Heart left ventricle (tissue), 16 donors: ENCODE measurements around the gene GADD45B. TPM values are rescaled to one million over a fixed set of nuclear protein-coding genes. Genes with fewer than 3 reads are reported as not detected.

Experiments
- ATAC-seq, 4 donors: fragments of 200-7000 bp; cut with Tn5 transposase; one replicate each; pipeline ENCODE4 v1.9.1; 2020 to 2022; ENCODE audit warnings: moderate library complexity in 4 of 4, mild to moderate bottlenecking in 3 of 4, moderate number of reproducible peaks in 1 of 4
- DNase-seq, 5 donors: peaks; one replicate each; pipeline ENCODE4 v3.0.0-alpha.2; 2020
- H3K27ac ChIP-seq, 12 donors: fragments of 200-600 bp; sonication (generic) in 4 of 12; one replicate each; pipeline versions ENCODE4 v1.5.0 to v1.8.0; 2016 to 2022; ENCODE audit warnings: mild to moderate bottlenecking in 2 of 12
- H3K27me3 ChIP-seq, 9 donors: fragments of 200-600 bp; sonication (generic) in 2 of 9; one replicate each; pipeline versions ENCODE4 v1.5.1 to v1.8.0; 2016 to 2022; ENCODE audit warnings: mild to moderate bottlenecking in 3 of 9
- H3K36me3 ChIP-seq, 9 donors: fragments of 200-600 bp; sonication (generic) in 2 of 9; one replicate each; pipeline versions ENCODE4 v1.5.0 to v1.8.0; 2018 to 2022; ENCODE audit warnings: mild to moderate bottlenecking in 2 of 9
- H3K4me1 ChIP-seq, 12 donors: fragments of 200-600 bp; sonication (generic) in 4 of 12; one replicate each; pipeline versions ENCODE4 v1.5.0 to v1.8.0; 2016 to 2022; ENCODE audit warnings: mild to moderate bottlenecking in 3 of 12
- H3K4me3 ChIP-seq, 12 donors: fragments of 200-600 bp; sonication (generic) in 4 of 12; one replicate each; pipeline versions ENCODE4 v1.5.0 to v1.8.0; 2017 to 2022; ENCODE audit warnings: mild to moderate bottlenecking in 9 of 12, moderate library complexity in 4 of 12
- H3K9me3 ChIP-seq, 12 donors: fragments of 200-600 bp; sonication (generic) in 4 of 12; one replicate each; pipeline versions ENCODE4 v1.5.0 to v1.8.0; 2016 to 2022; ENCODE audit warnings: mild to moderate bottlenecking in 1 of 12
- CTCF ChIP-seq, 12 donors: fragments of 200-600 bp; sonication (generic) in 4 of 12; IDR thresholded peaks; one replicate each; pipeline versions ENCODE4 v1.5.0 to v1.8.0; 2018 to 2022; ENCODE audit warnings: antibody characterized with exemption in 12 of 12, mild to moderate bottlenecking in 5 of 12
- POLR2A ChIP-seq, 2 donors: fragments of 450-650 bp; IDR thresholded peaks; one replicate each; pipeline ENCODE4 v1.6.1; 2017; ENCODE audit warnings: antibody characterized with exemption in 2 of 2, mild to moderate bottlenecking in 2 of 2, moderate library complexity in 2 of 2
- WGBS, 4 donors: extraction: QIAGEN DNeasy Blood & Tissue Kit in 2 of 4; methylation state at CpG; one replicate each; pipeline versions ENCODE4 v1.1.5 to v1.1.7; 2013 to 2018; 5-methylcytosine and 5-hydroxymethylcytosine counted together
- intact Hi-C, 10 donors: fragments of 100-400 bp; cut with DNase I; formaldehyde crosslinking; loops; one replicate each; pipeline versions ENCODE4 v1.11.1 to v1.14.2; 2022
- polyA plus RNA-seq, 2 donors: library from polyadenylated mRNA; stranded (reverse); fragments of 200-250 nt; gene quantifications; one replicate each; pipeline ENCODE4 v1.2.3, GENCODE V29; 2013
- total RNA-seq, 9 donors: library from RNA; depleted of rRNA in 2 of 9; stranded (reverse); fragments of >200 nt in 2 of 9; fragmentation: NEBNext Ultra II Directional in 3 of 9; extraction: Animal tissue kit (Norgen Biotek cat#: 25700) in 3 of 9; gene quantifications; one replicate each; pipeline versions ENCODE4 v1.1.0 to v1.2.4, GENCODE V29; 2016 to 2023
- donor health status: ischemic (EF 13 %, LVEDD 7.1; RV severe dilation, severe dysfunction).
- donor health status: healthy with polysubstance abuse.
- donor health status: DM: no; HTN: yes; CAD: no.
- donor health status: DM: no; HTN: no; CAD: no.
- donor health status: ischemic (EF 25% LVEDD 6.9; RV normal size, moderate dysfunction).
- donor health status: ischemic (EF 25% LVEDD 5.7; RV mildly dilated, moderate dysfunction).
- donor health status: healthy.
- donor health status: DM: yes; HTN: yes; CAD: no.
- donor health status: ischemic (EF 35%, LVEDD 5.7; RV mildly dilated, moderate dysfunction).
- donor health status: nonischemic (EF 11% LVEDD 7.7; RV severe dilation, severe dysfunction).
- donor health status: DM: yes; HTN: yes; CAD: no.
- donor health status: PGD.
- donor health status: ischemic (EF 29% LVEDD 5.4; RV normal size, mild dysfunction).
- donor health status: nonischemic (EF 23%, LVEDD 6.1; RV moderate dilation, normal function).

GADD45B gene
- total and polyA plus RNA-seq, 11 donors = 20.3 to 155 (median 47.3) TPM

DNA sequence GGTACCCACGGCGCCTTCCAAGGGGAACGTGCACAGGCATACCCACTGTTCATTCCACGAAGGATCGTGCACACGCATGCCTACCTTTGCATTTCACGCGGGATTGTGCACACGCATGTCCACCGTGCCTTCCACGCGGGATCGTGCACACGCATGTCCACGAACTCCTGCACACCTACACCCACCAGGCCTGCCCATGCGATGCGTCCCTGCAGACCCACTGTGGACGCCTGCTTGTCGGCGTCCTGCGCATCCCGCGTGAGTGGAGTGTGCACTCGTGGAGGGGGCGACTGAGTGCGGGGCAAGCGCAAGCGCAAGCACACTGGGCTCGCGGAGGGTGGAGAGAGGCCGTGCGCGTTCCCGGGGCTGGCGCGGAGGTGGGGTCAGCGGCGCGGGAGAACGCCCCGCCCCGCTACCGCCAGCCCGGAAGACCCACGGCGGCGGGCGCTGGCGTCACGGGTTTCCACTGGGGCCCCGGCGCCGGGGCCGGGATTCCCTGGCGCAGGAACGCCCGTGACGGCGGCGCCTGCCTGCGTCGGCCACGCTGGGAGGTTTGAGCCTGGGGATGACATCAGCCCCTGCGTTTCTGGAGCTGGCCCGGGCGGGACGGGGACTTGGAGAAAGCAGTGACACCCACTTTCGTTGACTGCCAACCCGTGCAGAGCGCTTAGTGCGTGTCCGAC is 18.7 kb downstream of the GADD45B start:
- Histone ChIP-seq H3K4me1 (peaks cover 2 to 47% (median 23%) of the 10 kb centered on the region in 12 donors), H3K4me3 (peak overlapping the region; percentile 39 to 76 (median 66)), H3K9me3 (no peaks in the 10 kb centered on the region), H3K27ac (peak overlapping the region; percentile 75 to 98 (median 92)), H3K27me3 (peaks cover 0 to 27% (median 0%) of the 10 kb centered on the region in 9 donors), H3K36me3 (no peaks in the 10 kb centered on the region)
- WGBS, 4 donors = 0 to 20% (median 7%) methylated on average over 3 to 72 of the region's 72 CpGs
- TF ChIP-seq POLR2A (IDR thresholded peaks at IDR 0.05) = peak in 1 of 2 donors; percentile 24
- no peak for TF ChIP-seq CTCF (IDR thresholded peaks at IDR 0.05)
- DNase-seq (peak; percentile 87 to 94 (median 89)), ATAC-seq (peak; percentile 52 to 81 (median 78))
- intact Hi-C loops = loop anchor here in 9 of 10 donors (1.0 to 5.0 kb wide), 8 partner anchors 16 to 109 kb away; partner anchors contain the start of gene GADD45B (in 3 of the 9)

DNA sequence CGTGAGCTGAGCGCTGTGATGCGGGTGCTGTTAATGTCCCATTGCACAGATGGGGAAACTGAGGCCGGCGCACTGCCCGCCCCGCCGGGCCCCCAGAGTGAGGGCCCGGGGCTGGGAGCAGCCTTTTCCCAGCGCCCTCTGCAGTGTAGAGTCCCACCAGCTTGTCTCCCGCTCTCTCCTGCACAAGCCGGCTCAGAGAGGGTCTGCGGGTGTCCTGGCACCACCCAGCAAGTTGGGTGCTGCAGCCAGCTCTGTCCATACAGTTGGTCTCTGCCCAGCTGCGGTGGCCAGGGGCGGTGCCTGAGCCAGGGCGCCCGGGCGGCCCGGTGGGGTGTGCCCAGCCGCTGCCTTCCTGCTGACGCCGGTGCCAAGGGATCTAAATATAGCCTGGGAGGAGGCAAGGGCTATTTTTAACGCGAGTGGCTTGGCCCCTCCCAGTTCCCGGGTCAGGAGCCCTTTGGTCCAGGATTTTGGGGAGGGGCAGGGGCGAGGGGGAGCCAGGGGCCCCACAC is 19.3 kb downstream of the GADD45B start:
- 0 to 1% (median 0%) methylated on average over 9 to 26 of the region's 26 CpGs for WGBS, 4 donors
- Histone ChIP-seq H3K36me3 (no peaks in the 10 kb centered on the region), H3K9me3 (no peaks in the 10 kb centered on the region), H3K4me1 (peaks cover 2 to 41% (median 19%) of the 10 kb centered on the region in 12 donors), H3K27ac (peak overlapping the region; percentile 75 to 98 (median 92)), H3K4me3 (peak overlapping the region; percentile 39 to 76 (median 66)), H3K27me3 (peaks cover 0 to 21% (median 0%) of the 10 kb centered on the region in 9 donors)
- DNase-seq = peak; percentile 88 to 94 (median 88)
- TF ChIP-seq CTCF (IDR thresholded peaks at IDR 0.05) = no peak
- no peak for TF ChIP-seq POLR2A (IDR thresholded peaks at IDR 0.05)
- intact Hi-C loops = loop anchor here in 7 of 10 donors (1.0 to 5.0 kb wide), 8 partner anchors 16 to 108 kb away; partner anchors contain the start of gene GADD45B (in 3 of the 7)
- peak; percentile 89 to 95 (median 91) for ATAC-seq

DNA sequence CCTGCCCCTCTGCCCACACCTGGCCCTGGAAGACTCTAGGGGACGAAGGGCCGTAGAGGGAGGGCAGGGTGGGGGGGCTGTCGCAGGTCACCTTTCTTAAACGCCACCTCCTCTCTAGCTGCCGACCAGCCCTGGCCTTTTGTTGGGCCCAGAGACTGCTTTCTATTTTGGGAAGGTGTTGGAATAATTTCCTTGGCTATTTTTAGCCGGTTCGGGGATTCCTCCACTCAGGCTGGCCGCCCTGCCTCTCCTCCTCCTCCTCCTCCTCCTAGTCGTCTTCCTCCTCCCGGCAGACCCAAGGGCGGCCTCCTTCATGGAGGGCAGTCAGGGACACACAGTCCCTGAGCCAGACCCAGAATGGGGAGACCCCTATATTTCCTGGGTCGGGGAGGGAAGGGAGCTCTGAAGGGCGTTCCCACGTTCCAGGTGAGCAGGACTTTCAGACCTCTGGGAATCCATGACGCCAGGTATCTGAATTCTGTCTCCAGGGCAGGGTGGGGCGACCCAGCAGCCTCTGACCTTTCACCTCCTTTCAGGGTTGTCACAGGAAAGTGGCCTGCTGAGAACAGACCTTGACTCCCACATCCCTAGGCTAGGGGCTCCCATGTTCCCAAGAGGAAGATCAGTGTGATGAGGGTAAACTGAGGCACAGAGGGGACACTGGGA is 19.9 kb downstream of the GADD45B start:
- peak in 4 of 5 donors; percentile 69 to 77 (median 74) for DNase-seq
- peak overlapping the region; percentile 75 to 98 (median 92) for H3K27ac ChIP-seq
- no peak for TF ChIP-seq POLR2A (IDR thresholded peaks at IDR 0.05)
- no peak for TF ChIP-seq CTCF (IDR thresholded peaks at IDR 0.05)
- peak; percentile 64 to 82 (median 70) for ATAC-seq
- H3K9me3 ChIP-seq = no peaks in the 10 kb centered on the region
- peak overlapping the region; percentile 39 to 76 (median 66) for H3K4me3 ChIP-seq
- no peaks in the 10 kb centered on the region for H3K36me3 ChIP-seq
- peaks cover 0 to 15% (median 0%) of the 10 kb centered on the region in 9 donors for H3K27me3 ChIP-seq
- peaks cover 2 to 37% (median 19%) of the 10 kb centered on the region in 12 donors for H3K4me1 ChIP-seq
- intact Hi-C loops = loop anchor here in 7 of 10 donors (1.0 to 5.0 kb wide), 8 partner anchors 17 to 108 kb away; partner anchors contain the start of gene GADD45B (in 3 of the 7)
- 7 to 12% (median 11%) methylated on average over 13 to 16 of the region's 16 CpGs for WGBS, 4 donors
